ENCODE measurements around the gene CAMSAP2. TPM values are rescaled to one million over a fixed set of nuclear protein-coding genes. Genes with fewer than 3 reads are reported as not detected.

CAMSAP2 gene
- total RNA-seq, 1 experiment from 2014 or later: 20.7 TPM

GRCh38 chr1:200708769-200709168 lies 29.9 kb upstream of the CAMSAP2 start (continued):
- no peak for TF ChIP-seq ZSCAN18 (CRISPR knock-in tag; IDR thresholded peaks at IDR 0.05)
- TF ChIP-seq ZNF416 (CRISPR knock-in tag; IDR thresholded peaks at IDR 0.05): no peak

GRCh38 chr1:200710166-200710565 lies 28.5 kb upstream of the CAMSAP2 start:
- TF ChIP-seq ZBTB21 (CRISPR knock-in tag; IDR thresholded peaks at IDR 0.05; ENCODE audit: borderline replicate concordance) (no peak), ZNF263 (CRISPR knock-in tag; IDR thresholded peaks at IDR 0.05; ENCODE audit: low read depth) (no peak), EMX1 (CRISPR knock-in tag; IDR thresholded peaks at IDR 0.05) (no peak), AFF4 (CRISPR knock-in tag; IDR thresholded peaks at IDR 0.05; ENCODE audit: borderline replicate concordance) (no peak), TP53 (CRISPR knock-in tag; IDR thresholded peaks at IDR 0.05) (no peak), USF1 (CRISPR knock-in tag; IDR thresholded peaks at IDR 0.05) (no peak), E2F1 (CRISPR knock-in tag; IDR thresholded peaks at IDR 0.05) (no peak), ZSCAN18 (CRISPR knock-in tag; IDR thresholded peaks at IDR 0.05) (no peak), NR3C1 (CRISPR knock-in tag; conservative IDR thresholded peaks at IDR 0.05; ENCODE audit: low read depth) (no peak)
- Mint-ChIP-seq H3K27ac (no peak overlapping the region), H3K36me3 (no peaks in the 10 kb centered on the region), H3K4me1 (no peaks in the 10 kb centered on the region), H3K4me3 (no peak overlapping the region), H3K27me3 (ENCODE audit: low read depth) (no peaks in the 10 kb centered on the region), H3K9me3 (peaks cover 3% of the 10 kb centered on the region; the same call in 1 of the 2 replicates)
- ChIA-PET CTCF (no interaction called here), POLR2A (no interaction called here)
- DNase-seq (ENCODE audit: low spot score) (no peak), ATAC-seq (no peak)

- no peaks in the 10 kb centered on the region for H3K36me3 Mint-ChIP-seq
- no peak overlapping the region for H3K27ac Mint-ChIP-seq
- TF ChIP-seq CDX4 (CRISPR knock-in tag; IDR thresholded peaks at IDR 0.05; ENCODE audit: borderline replicate concordance) (no peak), MYBL2 (CRISPR knock-in tag; IDR thresholded peaks at IDR 0.05) (no peak), FOXJ3 (CRISPR knock-in tag; IDR thresholded peaks at IDR 0.05; ENCODE audit: borderline replicate concordance) (no peak), ZNF532 (CRISPR knock-in tag; IDR thresholded peaks at IDR 0.05; ENCODE audit: borderline replicate concordance) (no peak), MXD4 (CRISPR knock-in tag; IDR thresholded peaks at IDR 0.05; ENCODE audit: borderline replicate concordance) (no peak), FOXP1 (CRISPR knock-in tag; IDR thresholded peaks at IDR 0.05; ENCODE audit: borderline replicate concordance) (no peak)
These were observed 24.0 kb upstream of the CAMSAP2 start for GRCh38 chr1:200714504-200715187.

More at GRCh38 chr1:200714504-200715187, 24.0 kb upstream of the CAMSAP2 start:
- peaks cover 3% of the 10 kb centered on the region; the same call in 1 of the 2 replicates for H3K9me3 Mint-ChIP-seq
- H3K4me1 Mint-ChIP-seq: no peaks in the 10 kb centered on the region
- H3K27me3 Mint-ChIP-seq (ENCODE audit: low read depth): no peaks in the 10 kb centered on the region
- no peak overlapping the region for H3K4me3 Mint-ChIP-seq
- POLR2A ChIA-PET: no interaction called here
- no peak for DNase-seq (ENCODE audit: low spot score)
- no peak for ATAC-seq
- CTCF ChIA-PET: no interaction called here
